ENCODE data around the gene GPR84.

Gene GPR84

GRCh38 chr12:54341378-54342300 is 22.6 kb downstream of the GPR84 start:
- H3K4me3 ChIP-seq (ENCODE audit: low read depth, low read length) = no peak overlapping the region

GRCh38 chr12:54340846-54341245 is 23.4 kb downstream of the GPR84 start:
- no peak for TF ChIP-seq CTCF (conservative IDR thresholded peaks at IDR 0.05; ENCODE audit: low read depth, low read length)
- no peak for DNase-seq (ENCODE audit: low read depth)
- H3K4me3 ChIP-seq (ENCODE audit: low read depth, low read length) = no peak overlapping the region

More at GRCh38 chr12:54341378-54342300, 22.6 kb downstream of the GPR84 start:
- no peak for TF ChIP-seq CTCF (conservative IDR thresholded peaks at IDR 0.05; ENCODE audit: low read depth, low read length)
- no peak for DNase-seq (ENCODE audit: low read depth)

GRCh38 chr12:54338698-54339296 is 25.5 kb downstream of the GPR84 start:
- DNase-seq (ENCODE audit: low read depth) = peak; percentile 74
- H3K4me3 ChIP-seq (ENCODE audit: low read depth, low read length) = no peak overlapping the region
- no peak for TF ChIP-seq CTCF (conservative IDR thresholded peaks at IDR 0.05; ENCODE audit: low read depth, low read length)

- DNase-seq (ENCODE audit: low read depth) = no peak
- no peak for TF ChIP-seq CTCF (conservative IDR thresholded peaks at IDR 0.05; ENCODE audit: low read depth, low read length)
- H3K4me3 ChIP-seq (ENCODE audit: low read depth, low read length) = no peak overlapping the region
Measured at GRCh38 chr12:54337854-54338650, 26.2 kb downstream of the GPR84 start.

GRCh38 chr12:54337280-54337842 is 26.9 kb downstream of the GPR84 start:
- H3K4me3 ChIP-seq (ENCODE audit: low read depth, low read length) = no peak overlapping the region
- DNase-seq (ENCODE audit: low read depth) = no peak
- TF ChIP-seq CTCF (conservative IDR thresholded peaks at IDR 0.05; ENCODE audit: low read depth, low read length) = peak; percentile 28

- no peak overlapping the region for H3K4me3 ChIP-seq (ENCODE audit: low read depth, low read length)
- no peak for TF ChIP-seq CTCF (conservative IDR thresholded peaks at IDR 0.05; ENCODE audit: low read depth, low read length)
- DNase-seq (ENCODE audit: low read depth) = no peak
Measured at GRCh38 chr12:54333420-54334034, 30.8 kb downstream of the GPR84 start.
